ENCODE measurements around the gene SGSH. TPM values are rescaled to one million over a fixed set of nuclear protein-coding genes. Genes with fewer than 3 reads are reported as not detected.

The SGSH gene
- total and polyA plus RNA-seq, 2 experiments from 2014 or later: 16.0 to 59.6 TPM

DNA sequence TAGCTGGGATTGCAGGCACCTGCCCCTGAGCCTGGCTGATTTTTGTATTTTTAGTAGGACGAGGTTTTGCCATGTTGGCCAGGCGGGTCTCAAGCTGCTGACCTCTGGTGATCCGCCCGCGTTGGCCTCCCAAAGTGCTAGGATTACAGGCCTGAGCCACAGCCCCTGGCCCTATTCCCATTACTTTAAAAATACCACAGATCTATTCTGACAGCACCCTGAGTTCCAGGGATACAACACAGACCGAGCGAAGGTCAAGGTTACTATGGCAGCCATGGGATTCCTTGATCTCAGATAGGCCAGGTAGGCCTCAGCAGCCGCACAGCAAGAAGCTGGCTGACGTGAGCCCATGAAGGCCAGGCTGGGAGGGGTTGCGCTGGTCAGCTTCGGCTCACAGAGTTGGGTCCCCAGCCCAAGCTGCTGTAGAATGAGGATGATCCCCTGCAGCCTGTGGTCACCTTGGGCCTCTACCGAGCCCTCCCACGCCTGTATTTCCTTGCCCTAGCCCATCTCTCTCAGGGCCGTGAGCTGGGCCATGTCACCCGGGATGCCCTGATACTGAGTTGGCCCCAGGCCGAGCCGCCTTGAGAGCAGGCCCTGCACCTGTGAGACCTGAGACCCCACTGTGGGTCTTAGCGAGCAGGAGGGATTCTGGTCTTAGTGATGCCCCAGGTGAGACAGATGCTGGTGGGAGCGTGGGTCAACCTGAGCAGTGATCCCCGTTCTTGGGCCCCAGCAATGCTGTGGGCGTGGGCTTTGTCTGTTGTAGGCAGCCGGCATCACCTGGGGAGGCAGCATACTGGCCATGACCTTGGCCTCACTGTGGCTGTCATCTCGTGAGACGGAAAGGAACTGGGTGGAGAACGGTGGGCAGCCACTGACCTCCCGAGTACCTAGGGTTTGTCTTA, 23.6 kb upstream of the SGSH start:
- WGBS (ENCODE audit: low lambda C conversion rate, missing lambda C conversion rate): 97% methylated on average over 26 of the region's 26 CpGs
- H4K20me1 ChIP-seq (ENCODE audit: insufficient read depth, poor library complexity, severe bottlenecking): no peaks in the 10 kb centered on the region

DNA sequence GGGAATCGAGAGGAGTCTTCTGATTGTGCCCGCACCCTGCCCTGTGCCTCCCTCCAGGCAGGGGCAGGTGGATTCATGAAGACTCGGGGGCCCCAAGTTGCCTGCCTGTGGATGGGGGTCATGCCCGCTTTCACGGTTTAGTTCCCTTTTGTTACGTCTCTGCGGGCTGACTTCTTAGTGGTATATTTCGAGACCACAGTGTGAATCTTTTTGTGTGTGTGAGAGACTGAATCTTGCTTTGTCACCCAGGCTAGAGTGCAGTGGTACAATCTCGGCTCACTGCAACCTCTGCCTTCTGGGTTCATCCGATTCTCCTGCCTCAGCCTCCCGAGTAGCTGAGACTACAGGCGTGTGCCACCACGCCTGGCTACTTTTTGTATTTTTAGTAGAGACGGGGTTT, 22.4 kb upstream of the SGSH start:
- no peaks in the 10 kb centered on the region for H3K36me3 ChIP-seq (replicated peaks; ENCODE audit: insufficient read depth, low read depth)
- WGBS (ENCODE audit: low lambda C conversion rate, missing lambda C conversion rate): 94% methylated on average over 14 of the region's 14 CpGs

More for the DNA sequence above, 23.6 kb upstream of the SGSH start:
- Histone ChIP-seq H3K9me3 (ENCODE audit: low read depth) (no peaks in the 10 kb centered on the region), H3K79me2 (no peaks in the 10 kb centered on the region), H3K9me2 (replicated peaks; ENCODE audit: insufficient read depth) (no peaks in the 10 kb centered on the region), H3K27ac (no peak overlapping the region), H2AFZ (no peak overlapping the region), H3K36me3 (replicated peaks; ENCODE audit: insufficient read depth, low read depth) (no peaks in the 10 kb centered on the region), H3K4me3 (no peak overlapping the region), H3K4me2 (no peak overlapping the region), H3K27me3 (no peaks in the 10 kb centered on the region), H3K4me1 (ENCODE audit: insufficient read depth) (no peaks in the 10 kb centered on the region)
- TF ChIP-seq EZH2phosphoT487 (IDR thresholded peaks at IDR 0.05; ENCODE audit: low read depth, severe bottlenecking, unreplicated experiment) (no peak), EZH2 (IDR thresholded peaks at IDR 0.05; ENCODE audit: borderline replicate concordance) (no peak)
- TF ChIP-seq, protein P1, sequence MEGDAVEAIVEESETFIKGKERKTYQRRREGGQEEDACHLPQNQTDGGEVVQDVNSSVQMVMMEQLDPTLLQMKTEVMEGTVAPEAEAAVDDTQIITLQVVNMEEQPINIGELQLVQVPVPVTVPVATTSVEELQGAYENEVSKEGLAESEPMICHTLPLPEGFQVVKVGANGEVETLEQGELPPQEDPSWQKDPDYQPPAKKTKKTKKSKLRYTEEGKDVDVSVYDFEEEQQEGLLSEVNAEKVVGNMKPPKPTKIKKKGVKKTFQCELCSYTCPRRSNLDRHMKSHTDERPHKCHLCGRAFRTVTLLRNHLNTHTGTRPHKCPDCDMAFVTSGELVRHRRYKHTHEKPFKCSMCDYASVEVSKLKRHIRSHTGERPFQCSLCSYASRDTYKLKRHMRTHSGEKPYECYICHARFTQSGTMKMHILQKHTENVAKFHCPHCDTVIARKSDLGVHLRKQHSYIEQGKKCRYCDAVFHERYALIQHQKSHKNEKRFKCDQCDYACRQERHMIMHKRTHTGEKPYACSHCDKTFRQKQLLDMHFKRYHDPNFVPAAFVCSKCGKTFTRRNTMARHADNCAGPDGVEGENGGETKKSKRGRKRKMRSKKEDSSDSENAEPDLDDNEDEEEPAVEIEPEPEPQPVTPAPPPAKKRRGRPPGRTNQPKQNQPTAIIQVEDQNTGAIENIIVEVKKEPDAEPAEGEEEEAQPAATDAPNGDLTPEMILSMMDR (IDR thresholded peaks at IDR 0.05; ENCODE audit: poor library complexity): no peak
- no peak for DNase-seq (ENCODE audit: low spot score)

DNA sequence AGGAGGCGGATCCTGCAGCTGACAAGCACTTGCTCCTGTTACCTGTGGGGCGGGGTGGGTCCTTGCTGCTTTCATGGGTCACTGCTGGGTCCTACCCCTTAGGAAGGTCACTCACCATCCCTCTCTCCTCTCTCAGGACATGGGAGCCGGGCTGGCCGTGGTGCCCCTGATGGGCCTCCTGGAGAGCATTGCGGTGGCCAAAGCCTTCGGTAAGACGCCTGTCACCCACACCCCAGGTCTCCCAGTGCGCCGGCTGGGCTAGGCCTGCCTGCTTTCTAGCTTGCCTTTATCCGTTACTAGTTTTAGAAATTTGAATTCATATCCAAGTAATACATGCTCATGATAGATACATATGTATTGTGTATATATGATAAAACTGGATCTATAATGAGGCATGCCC, 17.3 kb upstream of the SGSH start:
- no peak for TF ChIP-seq EZH2 (IDR thresholded peaks at IDR 0.05; ENCODE audit: borderline replicate concordance)
- TF ChIP-seq EZH2phosphoT487 (IDR thresholded peaks at IDR 0.05; ENCODE audit: low read depth, severe bottlenecking, unreplicated experiment): no peak
- TF ChIP-seq, protein P1 (IDR thresholded peaks at IDR 0.05; ENCODE audit: poor library complexity): no peak
- no peaks in the 10 kb centered on the region for H3K79me2 ChIP-seq
- H3K4me2 ChIP-seq: no peak overlapping the region
- H3K4me1 ChIP-seq (ENCODE audit: insufficient read depth): no peaks in the 10 kb centered on the region
- H3K9me2 ChIP-seq (replicated peaks; ENCODE audit: insufficient read depth): no peaks in the 10 kb centered on the region
- H3K4me3 ChIP-seq: no peak overlapping the region
- no peaks in the 10 kb centered on the region for H3K9me3 ChIP-seq (ENCODE audit: low read depth)
- no peaks in the 10 kb centered on the region for H3K36me3 ChIP-seq (replicated peaks; ENCODE audit: insufficient read depth, low read depth)
- no peaks in the 10 kb centered on the region for H3K27me3 ChIP-seq
- 98% methylated on average over 10 of the region's 10 CpGs for whole genome bisulfite sequencing (ENCODE audit: low lambda C conversion rate, missing lambda C conversion rate)
- no peak for DNase-seq (ENCODE audit: low spot score)
- no peak overlapping the region for H3K27ac ChIP-seq
- no peaks in the 10 kb centered on the region for H4K20me1 ChIP-seq (ENCODE audit: insufficient read depth, poor library complexity, severe bottlenecking)
- no peak overlapping the region for H2AFZ ChIP-seq

More for the DNA sequence above, 22.4 kb upstream of the SGSH start:
- Histone ChIP-seq H3K4me3 (no peak overlapping the region), H3K9me3 (ENCODE audit: low read depth) (no peaks in the 10 kb centered on the region), H3K27me3 (no peaks in the 10 kb centered on the region), H3K79me2 (no peaks in the 10 kb centered on the region), H3K27ac (no peak overlapping the region), H2AFZ (no peak overlapping the region), H3K9me2 (replicated peaks; ENCODE audit: insufficient read depth) (no peaks in the 10 kb centered on the region), H3K4me2 (no peak overlapping the region), H3K4me1 (ENCODE audit: insufficient read depth) (no peaks in the 10 kb centered on the region), H4K20me1 (ENCODE audit: insufficient read depth, poor library complexity, severe bottlenecking) (no peaks in the 10 kb centered on the region)
- DNase-seq (ENCODE audit: low spot score): no peak
- TF ChIP-seq EZH2phosphoT487 (IDR thresholded peaks at IDR 0.05; ENCODE audit: low read depth, severe bottlenecking, unreplicated experiment) (no peak), EZH2 (IDR thresholded peaks at IDR 0.05; ENCODE audit: borderline replicate concordance) (no peak)
- TF ChIP-seq, protein P1 (IDR thresholded peaks at IDR 0.05; ENCODE audit: poor library complexity): no peak

All from hepatocyte (in vitro differentiated cells).